ENCODE measurements around the gene NPC2. TPM values are rescaled to one million over a fixed set of nuclear protein-coding genes. Genes with fewer than 3 reads are reported as not detected.

NPC2 gene
- total and polyA plus RNA-seq, 8 donors = 33.6 to 137 (median 59.1) TPM

- Histone ChIP-seq H3K36me3 (peaks cover 0 to 24% (median 10%) of the 10 kb centered on the region in 3 donors), H3K27me3 (no peaks in the 10 kb centered on the region), H3K4me3 (no peak overlapping the region), H3K27ac (no peak overlapping the region), H3K9me3 (no peaks in the 10 kb centered on the region), H3K4me1 (no peaks in the 10 kb centered on the region)
- peak in 3 of 4 donors; percentile 62 to 70 (median 66) for ATAC-seq
- TF ChIP-seq CTCF (IDR thresholded peaks at IDR 0.05) = peak in 2 of 4 donors; percentile 43
- intact Hi-C loops (cut with DNase I) = loop anchor here in 1 of 3 donors (10.0 kb wide), 1 partner anchor 114 kb away; no protein-coding TSS in a partner anchor
- FAIRE-seq = no peak
- DNase-seq = no peak
- WGBS, 2 donors = 95 to 100% methylated on average over 2 of the region's 2 CpGs
Measured at GRCh38 chr14:74478996-74479635, 14.0 kb downstream of the NPC2 start.

GRCh38 chr14:74476607-74477006 lies 16.5 kb downstream of the NPC2 start:
- intact Hi-C loops (cut with DNase I) = loop anchor here in 1 of 3 donors (10.0 kb wide), 1 partner anchor 112 kb away; no protein-coding TSS in a partner anchor

GRCh38 chr14:74476107-74476506 lies 17.0 kb downstream of the NPC2 start:
- DNase-seq = peak in 1 of 6 donors; percentile 15
- intact Hi-C loops (cut with DNase I) = loop anchor here in 1 of 3 donors (10.0 kb wide), 1 partner anchor 111 kb away; no protein-coding TSS in a partner anchor
- Histone ChIP-seq H3K4me3 (no peak overlapping the region), H3K36me3 (peaks cover 0 to 15% (median 0%) of the 10 kb centered on the region in 3 donors), H3K27me3 (no peaks in the 10 kb centered on the region), H3K9me3 (no peaks in the 10 kb centered on the region), H3K27ac (no peak overlapping the region), H3K4me1 (no peaks in the 10 kb centered on the region)
- TF ChIP-seq CTCF (IDR thresholded peaks at IDR 0.05) = no peak
- FAIRE-seq = no peak
- 35 to 44% methylated on average over 4 of the region's 4 CpGs for WGBS, 2 donors
- peak; percentile 37 to 91 (median 70) for ATAC-seq

More at GRCh38 chr14:74476607-74477006, 16.5 kb downstream of the NPC2 start:
- DNase-seq (no peak), FAIRE-seq (no peak), ATAC-seq (no peak)
- no peaks in the 10 kb centered on the region for H3K9me3 ChIP-seq
- no peaks in the 10 kb centered on the region for H3K4me1 ChIP-seq
- TF ChIP-seq CTCF (IDR thresholded peaks at IDR 0.05) = no peak
- H3K27me3 ChIP-seq = no peaks in the 10 kb centered on the region
- H3K36me3 ChIP-seq = peaks cover 0 to 17% (median 1%) of the 10 kb centered on the region in 3 donors
- no peak overlapping the region for H3K27ac ChIP-seq
- no peak overlapping the region for H3K4me3 ChIP-seq
- 70 to 76% methylated on average over 3 of the region's 3 CpGs for WGBS, 2 donors

- no peak for FAIRE-seq
Measured at GRCh38 chr14:74475678-74476077, 17.4 kb downstream of the NPC2 start.

More at GRCh38 chr14:74475678-74476077, 17.4 kb downstream of the NPC2 start:
- H3K9me3 ChIP-seq = no peaks in the 10 kb centered on the region
- peaks cover 0 to 11% (median 0%) of the 10 kb centered on the region in 3 donors for H3K36me3 ChIP-seq
- no peaks in the 10 kb centered on the region for H3K27me3 ChIP-seq
- no peaks in the 10 kb centered on the region for H3K4me1 ChIP-seq
- H3K27ac ChIP-seq = no peak overlapping the region
- WGBS, 2 donors = 60 to 75% methylated on average over 3 of the region's 3 CpGs
- DNase-seq (no peak), ATAC-seq (peak in 1 of 4 donors; percentile 16)
- no peak overlapping the region for H3K4me3 ChIP-seq
- no peak for TF ChIP-seq CTCF (IDR thresholded peaks at IDR 0.05)
- intact Hi-C loops (cut with DNase I) = loop anchor here in 1 of 3 donors (10.0 kb wide), 1 partner anchor 111 kb away; no protein-coding TSS in a partner anchor
